Measurements from ENCODE around the gene CHN1.

The CHN1 gene

GRCh38 chr2:174874085-174874484 lies 131.1 kb downstream of the CHN1 start:
- peak; percentile 41 for DNase-seq (ENCODE audit: low read depth, low spot score)

GRCh38 chr2:174873471-174873870 lies 131.7 kb downstream of the CHN1 start:
- DNase-seq (ENCODE audit: low read depth, low spot score), result peak; percentile 79

GRCh38 chr2:174870787-174871186 lies 134.4 kb downstream of the CHN1 start:
- no peak for DNase-seq (ENCODE audit: low read depth, low spot score)

- no peak for DNase-seq (ENCODE audit: low read depth, low spot score)
Measured at GRCh38 chr2:174868878-174869277, 136.3 kb downstream of the CHN1 start.

GRCh38 chr2:174866421-174866820 lies 138.8 kb downstream of the CHN1 start:
- DNase-seq (ENCODE audit: low read depth, low spot score), result no peak

GRCh38 chr2:174863183-174863582 lies 142.0 kb downstream of the CHN1 start:
- no peak for DNase-seq (ENCODE audit: low read depth, low spot score)

- DNase-seq (ENCODE audit: low read depth, low spot score), result no peak
Measured at GRCh38 chr2:174859563-174860169, 145.5 kb downstream of the CHN1 start.

- DNase-seq (ENCODE audit: low read depth, low spot score), result no peak
Measured at GRCh38 chr2:174858745-174859144, 146.4 kb downstream of the CHN1 start.

- DNase-seq (ENCODE audit: low read depth, low spot score), result no peak
Measured at GRCh38 chr2:174856447-174856846, 148.7 kb downstream of the CHN1 start.

GRCh38 chr2:174846941-174847938 lies 157.9 kb downstream of the CHN1 start:
- peak; percentile 78 for DNase-seq (ENCODE audit: low read depth, low spot score)

- no peak for DNase-seq (ENCODE audit: low read depth, low spot score)
Measured at GRCh38 chr2:174846218-174846617, 159.0 kb downstream of the CHN1 start.

- no peak for DNase-seq (ENCODE audit: low read depth, low spot score)
Measured at GRCh38 chr2:174844295-174844708, 160.9 kb downstream of the CHN1 start.

- DNase-seq (ENCODE audit: low read depth, low spot score), result no peak
Measured at GRCh38 chr2:174842496-174842895, 162.7 kb downstream of the CHN1 start.

- no peak for DNase-seq (ENCODE audit: low read depth, low spot score)
Measured at GRCh38 chr2:174841936-174842335, 163.2 kb downstream of the CHN1 start.

GRCh38 chr2:174841350-174841749 lies 163.8 kb downstream of the CHN1 start:
- no peak for DNase-seq (ENCODE audit: low read depth, low spot score)

GRCh38 chr2:174840436-174840835 lies 164.7 kb downstream of the CHN1 start:
- no peak for DNase-seq (ENCODE audit: low read depth, low spot score)

- DNase-seq (ENCODE audit: low read depth, low spot score), result no peak
Measured at GRCh38 chr2:174839662-174840061, 165.5 kb downstream of the CHN1 start.

- DNase-seq (ENCODE audit: low read depth, low spot score), result no peak
Measured at GRCh38 chr2:174836995-174837390, 168.2 kb downstream of the CHN1 start.

GRCh38 chr2:174836377-174836994 lies 168.7 kb downstream of the CHN1 start:
- peak; percentile 91 for DNase-seq (ENCODE audit: low read depth, low spot score)

GRCh38 chr2:174835797-174836255 lies 169.4 kb downstream of the CHN1 start:
- DNase-seq (ENCODE audit: low read depth, low spot score), result peak; percentile 90

GRCh38 chr2:174833737-174834136 lies 171.4 kb downstream of the CHN1 start:
- no peak for DNase-seq (ENCODE audit: low read depth, low spot score)

GRCh38 chr2:174830561-174830960 lies 174.6 kb downstream of the CHN1 start:
- no peak for DNase-seq (ENCODE audit: low read depth, low spot score)
